HG02943 (cell line): ENCODE measurements around the gene NKAIN1.
"Not testable (repeated sequence)": the region's sequence is repeated elsewhere in the genome, so short reads cannot be mapped to it uniquely, and the experiment has no call there.

Source experiments
- ATAC-seq: cut with Tn5 transposase; IDR thresholded peaks from one replicate; pipeline ENCODE4 v1.9.1; 2021; ENCODE audit warnings: mild to moderate bottlenecking, low read depth, moderate library complexity; ENCODE audit not compliant: unreplicated experiment

Gene NKAIN1

GRCh38 chr1:31199236-31199790, 40.4 kb downstream of the NKAIN1 start:
- ATAC-seq: no peak

DNA sequence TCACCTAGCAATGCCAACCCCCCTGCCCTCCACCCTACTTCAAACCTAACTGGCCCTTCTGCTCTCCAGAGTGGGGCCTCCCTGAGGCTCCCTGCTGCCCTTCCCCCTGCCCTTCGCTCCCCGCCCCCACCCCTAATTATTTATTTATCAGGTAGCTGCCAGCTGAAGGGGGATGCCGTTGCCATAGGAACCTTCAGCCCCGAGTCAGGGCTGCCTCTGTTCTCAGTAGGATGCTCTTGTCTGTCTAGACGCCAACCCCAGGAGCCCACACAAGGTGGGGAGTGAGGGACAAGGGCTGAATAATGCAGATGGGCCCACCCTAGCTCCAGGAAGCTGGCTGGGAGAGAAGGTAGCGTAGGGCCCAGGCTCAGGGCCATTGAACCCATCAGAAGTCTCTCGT, 41.1 kb downstream of the NKAIN1 start:
- no peak for ATAC-seq

- ATAC-seq: no peak
Measured at GRCh38 chr1:31198150-31198549, 41.5 kb downstream of the NKAIN1 start.

- ATAC-seq: no peak
Measured at GRCh38 chr1:31196685-31197084, 43.0 kb downstream of the NKAIN1 start.

- not testable (repeated sequence) for ATAC-seq
Measured at GRCh38 chr1:31195267-31195666, 44.4 kb downstream of the NKAIN1 start.

DNA sequence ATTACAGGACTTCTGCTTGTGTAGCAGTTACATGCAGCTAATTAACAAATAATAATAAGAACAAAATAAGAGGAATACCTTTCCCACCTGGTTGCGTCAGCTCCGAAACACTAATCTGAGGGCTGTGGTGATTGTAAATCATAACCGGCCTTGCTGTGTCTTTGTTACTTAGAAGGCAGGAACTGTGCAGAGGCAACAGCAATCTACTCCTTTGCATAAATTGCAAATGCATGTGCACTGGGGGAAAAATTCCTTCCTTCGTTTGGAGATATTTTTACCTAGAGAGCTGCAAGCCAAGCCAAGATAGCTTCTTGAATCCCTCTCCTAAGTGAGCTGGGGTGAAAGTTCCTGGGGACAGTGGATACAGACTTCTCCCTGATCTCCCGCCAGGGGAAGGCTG, 46.0 kb downstream of the NKAIN1 start:
- ATAC-seq: no peak

GRCh38 chr1:31191281-31191680, 48.4 kb downstream of the NKAIN1 start:
- no peak for ATAC-seq

GRCh38 chr1:31189696-31190674, 49.7 kb downstream of the NKAIN1 start:
- no peak for ATAC-seq

GRCh38 chr1:31183927-31184554, 55.6 kb downstream of the NKAIN1 start:
- no peak for ATAC-seq

GRCh38 chr1:31183126-31183525, 56.6 kb downstream of the NKAIN1 start:
- no peak for ATAC-seq

- ATAC-seq: no peak
Measured at GRCh38 chr1:31182352-31182751, 57.3 kb downstream of the NKAIN1 start.

DNA sequence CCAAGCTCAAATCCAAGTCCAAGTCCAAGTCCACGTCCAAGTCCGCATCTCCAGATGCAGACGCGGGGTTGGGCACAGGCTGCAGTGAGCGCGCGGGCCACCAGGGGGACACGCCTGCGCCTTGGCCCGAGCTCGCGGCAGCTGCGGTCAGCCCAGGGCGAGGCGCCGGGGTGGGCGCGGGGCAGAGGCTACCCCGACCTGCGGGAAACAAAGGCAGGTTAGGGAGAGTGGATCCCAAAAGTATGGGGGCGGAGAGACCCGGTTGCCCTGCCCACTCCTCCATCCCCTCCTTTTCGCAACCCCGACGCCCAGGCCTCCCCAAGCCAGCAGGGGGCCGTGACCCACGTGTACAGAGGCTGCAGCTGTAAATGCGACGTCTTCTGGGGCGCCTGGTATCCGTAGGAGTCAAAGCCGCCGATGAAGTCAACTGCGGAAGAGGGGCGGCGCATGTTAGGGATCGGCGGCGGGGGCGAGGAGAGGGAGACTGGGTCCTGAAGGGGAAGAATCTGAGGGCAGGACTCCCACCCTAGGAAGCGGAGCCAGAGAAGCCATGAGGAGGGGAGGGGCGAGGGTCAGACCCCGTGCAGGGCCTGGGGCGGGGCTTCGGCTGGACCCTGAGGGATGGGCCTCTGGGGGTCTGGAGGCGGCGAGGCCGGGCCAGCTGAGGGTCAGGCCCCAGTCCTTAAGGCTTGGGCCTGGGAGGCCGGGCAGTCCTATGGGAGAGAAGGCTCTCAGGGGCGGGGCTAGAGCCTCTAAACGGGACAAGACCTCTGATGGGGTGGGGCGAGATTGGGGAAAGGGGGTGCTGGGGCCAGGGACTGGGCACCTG, 58.0 kb downstream of the NKAIN1 start:
- ATAC-seq: no peak

- ATAC-seq: no peak
Measured at GRCh38 chr1:31180338-31180737, 59.3 kb downstream of the NKAIN1 start.

GRCh38 chr1:31176291-31176690, 63.4 kb downstream of the NKAIN1 start:
- ATAC-seq: not testable (repeated sequence)

DNA sequence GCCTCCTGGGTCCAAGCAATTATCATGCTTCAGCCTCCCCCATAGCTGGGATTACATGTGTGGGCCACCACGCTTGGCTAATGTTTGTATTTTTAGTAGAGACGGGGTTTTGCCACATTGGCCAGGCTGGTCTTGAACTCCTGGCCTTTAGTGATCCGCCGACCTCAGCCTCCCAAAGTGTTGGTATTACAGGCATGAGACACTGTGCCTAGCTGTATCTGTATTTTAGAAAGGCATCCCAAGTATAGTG, 69.3 kb downstream of the NKAIN1 start:
- ATAC-seq: no peak

DNA sequence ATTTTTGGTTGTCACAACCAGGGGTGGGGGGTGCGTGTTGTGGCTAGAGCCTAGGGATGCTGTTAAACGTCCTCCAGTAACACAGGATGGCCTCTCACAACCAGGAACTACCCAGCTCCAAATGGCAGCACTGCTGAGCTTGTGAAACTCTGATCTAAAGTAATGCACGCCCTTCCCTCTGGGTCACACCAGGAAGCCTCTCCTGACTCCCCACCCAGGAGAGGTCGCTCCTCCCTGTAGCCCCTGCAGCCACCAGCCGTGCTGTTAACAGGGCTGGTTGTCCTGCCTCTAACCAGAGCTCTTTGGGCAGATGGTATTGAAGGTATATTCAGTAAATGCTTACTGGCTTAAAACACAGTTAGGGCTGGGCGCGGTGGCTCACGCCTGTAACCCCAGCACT, 73.2 kb downstream of the NKAIN1 start:
- no peak for ATAC-seq

DNA sequence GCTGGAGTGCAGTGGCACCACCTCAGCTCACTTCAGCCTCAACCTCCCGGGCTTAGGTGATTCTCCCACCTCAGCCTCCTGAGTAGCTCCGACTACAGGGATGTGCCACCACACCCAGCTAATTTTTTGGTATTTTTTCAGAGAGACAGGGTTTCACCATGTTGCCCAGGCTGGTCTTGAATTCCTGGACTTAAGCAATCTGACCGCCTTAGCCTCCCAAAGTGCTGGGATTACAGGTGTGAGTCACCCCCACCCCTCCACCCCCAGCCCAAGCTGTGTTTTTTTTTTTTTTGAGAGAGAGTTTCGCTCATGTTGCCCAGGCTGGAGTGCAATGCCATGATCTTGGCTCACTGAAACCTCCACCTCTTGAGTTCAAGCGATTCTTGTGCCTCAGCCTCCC, 75.4 kb downstream of the NKAIN1 start:
- ATAC-seq: no peak

DNA sequence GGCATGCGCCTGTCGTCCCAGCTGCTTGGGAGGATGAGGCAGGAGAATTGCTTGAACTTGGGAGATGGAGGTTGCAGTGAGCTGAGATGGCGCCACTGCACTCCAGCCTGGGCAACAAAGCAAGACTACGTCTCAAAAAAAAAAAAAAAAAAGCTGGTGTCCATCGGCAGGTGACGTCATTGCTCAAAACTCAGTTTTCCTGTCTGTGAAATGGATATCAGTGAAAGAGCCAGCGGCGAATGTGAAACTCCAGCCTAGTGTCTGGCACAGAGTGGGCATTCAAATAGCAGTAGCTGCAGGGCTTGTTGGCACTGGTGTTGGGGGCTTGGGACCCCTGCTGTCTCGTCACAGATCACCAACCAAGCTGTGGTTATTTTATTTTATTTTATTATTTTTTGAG, 75.8 kb downstream of the NKAIN1 start:
- no peak for ATAC-seq

DNA sequence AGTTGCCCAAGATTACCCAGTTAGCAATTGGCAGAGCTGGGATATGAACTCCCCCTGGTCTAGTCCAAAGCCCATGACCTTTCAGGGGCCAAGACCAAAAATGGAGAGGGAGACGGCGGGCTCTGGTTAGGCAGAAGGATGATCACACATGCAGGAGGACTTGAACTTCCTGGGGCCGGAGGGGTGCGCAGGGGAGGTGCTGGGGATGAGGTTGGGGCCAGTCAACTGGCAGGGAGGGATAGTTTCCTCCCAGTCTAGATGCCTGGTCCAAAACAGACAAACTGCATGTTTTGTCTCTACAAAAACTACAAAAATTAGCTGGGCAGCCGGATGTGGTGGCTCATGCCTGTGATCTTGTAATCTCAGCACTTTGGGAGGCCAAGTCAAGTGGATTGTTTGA, 78.1 kb downstream of the NKAIN1 start:
- ATAC-seq: no peak

DNA sequence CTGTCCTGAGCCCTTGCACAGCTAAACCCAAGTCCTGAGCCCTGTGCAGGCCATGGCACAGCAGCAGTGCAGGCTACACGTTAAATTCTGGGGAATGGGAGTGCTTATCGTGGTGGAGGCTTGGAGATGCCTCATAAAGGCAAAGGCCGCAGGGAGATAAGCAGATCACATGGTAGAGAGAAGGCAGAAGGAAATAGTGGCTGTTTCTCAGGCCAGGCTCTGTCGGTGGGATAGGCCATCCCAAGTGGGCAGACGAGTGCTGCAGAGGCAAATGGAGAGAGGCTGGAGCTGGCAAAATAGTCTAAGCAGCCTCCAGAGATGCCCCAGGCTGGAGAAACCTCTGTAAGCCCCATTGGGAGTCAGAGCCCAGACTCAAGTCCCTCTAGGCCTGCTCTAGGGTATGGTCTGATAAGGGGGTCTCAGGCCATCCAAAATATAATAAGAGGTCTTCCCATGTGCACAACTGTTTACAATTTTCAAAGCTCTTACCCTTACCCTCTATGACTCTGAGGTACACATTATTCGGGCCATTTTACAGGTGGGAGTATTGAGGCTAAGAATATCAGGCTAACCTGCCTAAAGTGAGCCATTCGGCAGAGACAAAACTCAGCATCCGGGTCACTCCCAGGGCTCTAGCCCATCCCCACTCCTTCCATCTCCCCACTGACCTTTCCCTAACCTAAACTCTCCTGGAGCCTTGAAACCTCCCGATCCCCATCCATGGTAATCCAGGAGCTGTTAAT, 79.6 kb downstream of the NKAIN1 start:
- no peak for ATAC-seq
